H1 (cell line): Measurements from ENCODE around the gene PDLIM3. TPM values are rescaled to one million over a fixed set of nuclear protein-coding genes. Genes with fewer than 3 reads are reported as not detected.

Experiments used
- CTCF ChIA-PET: fragments of 300-600 bp; sonication (Branson Sonifier 250); formaldehyde crosslinking; loops from one replicate; lab custom pipeline; 2021; ENCODE audit not compliant: partially characterized antibody; lab: Charles Lee
- POLR2A ChIA-PET: fragments of 300-600 bp; sonication (Branson Sonifier 250); formaldehyde crosslinking; loops from one replicate; lab custom pipeline; 2021; ENCODE audit warnings: inconsistent platforms; ENCODE audit not compliant: partially characterized antibody; lab: Charles Lee
- DNase-seq, 2 experiments: peaks; one replicate each; pipeline versions ENCODE4 v3.0.0 to v3.0.0-alpha.2; 2010 to 2022; ENCODE audit warnings: low spot score in 2 of 2, low read depth in 1 of 2, mixed read lengths in 1 of 2
- FAIRE-seq: peaks from 2 replicates; lab custom pipeline; 2011; peaks lifted over from hg19 to GRCh38; lab: Jason Lieb, UNC
- H2AFZ ChIP-seq: 2 replicates; pipeline ENCODE4 v1.8.1; 2012; ENCODE audit warnings: low read length, inconsistent platforms
- H2AK5ac ChIP-seq: 2 replicates; pipeline ENCODE4 v1.6.1; 2013; ENCODE audit warnings: low read depth, low read length
- H2BK120ac ChIP-seq: replicated peaks from 2 replicates; pipeline ENCODE3; 2013; ENCODE audit warnings: low read depth, low read length, inconsistent platforms
- H2BK12ac ChIP-seq: 2 replicates; pipeline ENCODE4 v1.6.1; 2013; ENCODE audit warnings: low read depth, low read length
- H2BK15ac ChIP-seq: 2 replicates; pipeline ENCODE4 v1.6.1; 2013; ENCODE audit warnings: low read length
- H2BK20ac ChIP-seq: 2 replicates; pipeline ENCODE4 v1.6.1; 2013; ENCODE audit warnings: low read length
- H2BK5ac ChIP-seq: 2 replicates; pipeline ENCODE4 v1.6.1; 2013; ENCODE audit warnings: low read depth, low read length
- H3K14ac ChIP-seq: 2 replicates; pipeline ENCODE4 v1.6.1; 2013; ENCODE audit warnings: inconsistent platforms; ENCODE audit not compliant: insufficient read length
- H3K18ac ChIP-seq: 2 replicates; pipeline ENCODE4 v1.6.1; 2013; ENCODE audit warnings: low read length; ENCODE audit errors: extremely low read depth
- H3K23ac ChIP-seq: 2 replicates; pipeline ENCODE4 v1.6.1; 2013; ENCODE audit warnings: inconsistent platforms; ENCODE audit not compliant: insufficient read length
- H3K23me2 ChIP-seq: 2 replicates; pipeline ENCODE4 v1.6.1; 2013; ENCODE audit warnings: low read depth, low read length
- H3K27ac ChIP-seq: 2 replicates; pipeline ENCODE4 v1.6.1; 2011; ENCODE audit warnings: low read depth, low read length, inconsistent platforms
- H3K27me3 ChIP-seq, 4 experiments: replicated peaks in 1 of 4; 1 replicate in 1 of 4; 2 replicates in 3 of 4; pipeline versions ENCODE4 v1.6.1 to v1.8.1; 2011 to 2013; ENCODE audit warnings: low read length in 3 of 4, mild to moderate bottlenecking in 3 of 4, inconsistent platforms in 2 of 4, mixed read lengths in 2 of 4, moderate library complexity in 1 of 4; ENCODE audit not compliant: control insufficient read depth in 3 of 4, insufficient read depth in 3 of 4; ENCODE audit errors: extremely low read depth in 1 of 4
- H3K36me3 ChIP-seq, 4 experiments: 2 replicates each; pipeline versions ENCODE4 v1.6.1 to v1.8.1; 2011 to 2013; ENCODE audit warnings: mild to moderate bottlenecking in 4 of 4, low read length in 3 of 4, moderate library complexity in 2 of 4, control low read depth in 1 of 4, inconsistent platforms in 1 of 4; ENCODE audit not compliant: insufficient read depth in 4 of 4, control insufficient read depth in 2 of 4
- H3K4ac ChIP-seq: replicated peaks from 2 replicates; pipeline ENCODE3; 2013; ENCODE audit warnings: low read length, low read depth, mixed read lengths, inconsistent platforms; ENCODE audit not compliant: insufficient read length
- H3K4me1 ChIP-seq, 4 experiments: replicated peaks in 1 of 4; 1 replicate in 1 of 4; 2 replicates in 3 of 4; pipeline versions ENCODE4 v1.6.1 to v1.8.1; 2011 to 2013; ENCODE audit warnings: low read length in 3 of 4, inconsistent platforms in 2 of 4, mixed read lengths in 1 of 4; ENCODE audit not compliant: insufficient read depth in 4 of 4, control insufficient read depth in 3 of 4
- H3K4me2 ChIP-seq, 2 experiments: 2 replicates each; pipeline versions ENCODE4 v1.6.1 to v1.8.1; 2011 to 2013; ENCODE audit warnings: low read depth in 2 of 2, low read length in 2 of 2, control low read depth in 1 of 2, inconsistent platforms in 1 of 2, mild to moderate bottlenecking in 1 of 2; ENCODE audit not compliant: insufficient read depth in 1 of 2
- H3K4me3 ChIP-seq, 4 experiments: fragments of 200-600, 300-600 bp in 1 of 4; sonication (generic), shearing (Covaris generic), sonication (Bioruptor Twin) in 1 of 4; 2 replicates each; pipeline versions ENCODE4 v1.5.1 to v1.8.1; 2011 to 2016; ENCODE audit warnings: low read length in 4 of 4, low read depth in 3 of 4, control low read depth in 2 of 4, inconsistent platforms in 2 of 4, mild to moderate bottlenecking in 2 of 4, mixed read lengths in 1 of 4, moderate library complexity in 1 of 4; ENCODE audit not compliant: insufficient read depth in 2 of 4; ENCODE audit errors: extremely low read depth in 1 of 4
- H3K56ac ChIP-seq: replicated peaks from 2 replicates; pipeline ENCODE3; 2013; ENCODE audit warnings: low read depth, mild to moderate bottlenecking, mixed read lengths, low read length, inconsistent platforms; ENCODE audit not compliant: insufficient read length
- H3K79me1 ChIP-seq: 2 replicates; pipeline ENCODE4 v1.6.1; 2013; ENCODE audit warnings: low read depth, low read length, control low read depth
- H3K79me2 ChIP-seq, 2 experiments: 2 replicates each; pipeline versions ENCODE4 v1.6.1 to v1.8.1; 2012 to 2013; ENCODE audit warnings: low read length in 2 of 2, mild to moderate bottlenecking in 2 of 2, inconsistent platforms in 1 of 2; ENCODE audit not compliant: insufficient read depth in 2 of 2, control insufficient read depth in 1 of 2
- H3K9ac ChIP-seq, 4 experiments: replicated peaks in 1 of 4; 1 replicate in 1 of 4; 2 replicates in 3 of 4; pipeline versions ENCODE4 v1.6.1 to v1.8.1; 2011 to 2013; ENCODE audit warnings: low read depth in 3 of 4, low read length in 3 of 4, control low read depth in 2 of 4, mild to moderate bottlenecking in 2 of 4, moderate library complexity in 2 of 4, inconsistent platforms in 1 of 4; ENCODE audit errors: extremely low read depth in 1 of 4
- H3K9me3 ChIP-seq, 2 experiments: 2 replicates each; pipeline versions ENCODE4 v1.6.1 to v1.8.1; 2012 to 2013; ENCODE audit warnings: mild to moderate bottlenecking in 2 of 2, moderate library complexity in 2 of 2, control low read depth in 1 of 2, inconsistent platforms in 1 of 2, low read depth in 1 of 2, low read length in 1 of 2, mixed read lengths in 1 of 2; ENCODE audit not compliant: insufficient read depth in 2 of 2
- H4K20me1 ChIP-seq, 2 experiments: replicated peaks in 1 of 2; 2 replicates each; pipeline versions ENCODE3 to v1.8.1; 2011 to 2013; ENCODE audit warnings: inconsistent platforms in 2 of 2, low read length in 2 of 2, mild to moderate bottlenecking in 1 of 2; ENCODE audit not compliant: insufficient read depth in 2 of 2, control insufficient read depth in 1 of 2
- H4K5ac ChIP-seq: 2 replicates; pipeline ENCODE4 v1.6.1; 2013; ENCODE audit warnings: low read length, low read depth, mixed read lengths, inconsistent platforms; ENCODE audit not compliant: insufficient read length
- H4K8ac ChIP-seq: 2 replicates; pipeline ENCODE4 v1.8.0; 2013; ENCODE audit warnings: mild to moderate bottlenecking, moderate library complexity, low read length, inconsistent platforms; ENCODE audit not compliant: insufficient read depth; ENCODE audit errors: extremely low read depth
- H4K91ac ChIP-seq: replicated peaks from 2 replicates; pipeline ENCODE3; 2013; ENCODE audit warnings: low read length, mixed read lengths, inconsistent platforms; ENCODE audit not compliant: insufficient read length
- CTBP2 ChIP-seq: IDR thresholded peaks from 2 replicates; pipeline ENCODE4 v1.7.0; 2011; ENCODE audit warnings: borderline replicate concordance, mild to moderate bottlenecking, moderate library complexity, mixed read lengths, low read length; ENCODE audit not compliant: insufficient read depth, insufficient read length
- GABPA ChIP-seq: IDR thresholded peaks from 2 replicates; pipeline ENCODE4 v1.6.1; 2011; ENCODE audit warnings: mild to moderate bottlenecking, low read length, moderate library complexity, borderline replicate concordance; ENCODE audit not compliant: insufficient read depth
- KDM4A ChIP-seq: IDR thresholded peaks from one replicate; pipeline ENCODE4 v1.7.1; 2012; ENCODE audit warnings: low read depth, mild to moderate bottlenecking, moderate library complexity, low read length, inconsistent platforms; ENCODE audit not compliant: severe bottlenecking
- NANOG ChIP-seq: IDR thresholded peaks from 2 replicates; pipeline ENCODE4 v1.6.1; 2011; ENCODE audit warnings: low read length, low read depth, mild to moderate bottlenecking, inconsistent platforms; ENCODE audit not compliant: insufficient read depth, poor library complexity, severe bottlenecking
- NRF1 ChIP-seq: IDR thresholded peaks from 2 replicates; pipeline ENCODE4 v1.6.1; 2011; ENCODE audit warnings: mild to moderate bottlenecking, low read depth, low read length, improper control_type of control experiment
- POLR2AphosphoS5 ChIP-seq: IDR thresholded peaks from 2 replicates; pipeline ENCODE4 v1.6.1; 2011; ENCODE audit warnings: low read depth, low read length
- SP2 ChIP-seq: IDR thresholded peaks from 2 replicates; pipeline ENCODE4 v1.6.1; 2012; ENCODE audit warnings: mild to moderate bottlenecking, low read length, inconsistent platforms
- ZNF274 ChIP-seq: IDR thresholded peaks from 2 replicates; pipeline ENCODE4 v1.7.0; 2012; ENCODE audit warnings: low read length, borderline replicate concordance; ENCODE audit errors: extremely low read depth
- WGBS, 2 experiments: shearing (Covaris generic) in 1 of 2; methylation state at CpG; one replicate each; pipeline versions ENCODE4 v1.1.6 to v1.1.7; 2013 to 2015; ENCODE audit warnings: low lambda C conversion rate in 2 of 2, mixed read lengths in 2 of 2, inconsistent platforms in 1 of 2, low coverage in 1 of 2, missing lambda C conversion rate in 1 of 2; ENCODE audit not compliant: insufficient replicate concordance in 2 of 2, insufficient coverage in 1 of 2, insufficient read length in 1 of 2; ENCODE audit errors: extremely low coverage in 1 of 2, missing lambda C conversion rate in 1 of 2; 5-methylcytosine and 5-hydroxymethylcytosine counted together
- polyA plus RNA-seq, 7 experiments: library from polyadenylated mRNA; depleted of rRNA in 3 of 7; stranded (reverse) in 5 of 7; unstranded in 2 of 7; fragments of >200 nt in 5 of 7; fragments of 200-250 nt in 2 of 7; gene quantifications; 1 replicate in 5 of 7; 2 replicates in 1 of 7; 4 replicates in 1 of 7; pipeline versions ENCODE4 v1.2.1 to v1.2.3, GENCODE V29; 2011 to 2013; ENCODE audit warnings: missing spikeins in 2 of 7, mixed read lengths in 2 of 7
- total RNA-seq: library from RNA; stranded (reverse); fragmentation: NEBNext Ultra II Directional; extraction: Animal tissue kit (Norgen Biotek cat#: 25700); gene quantifications from 2 replicates; pipeline ENCODE4 v1.2.1, GENCODE V29; 2021

PDLIM3 gene
- total and polyA plus RNA-seq, 2 of the 8 experiments (the other 6 are each of a cell fraction or from before 2014, with no cell fraction given), result 7.6 to 8.1 TPM

GRCh38 chr4:185469580-185470154, 65.6 kb downstream of the PDLIM3 start:
- H2BK20ac ChIP-seq, result no peak overlapping the region
- H3K4me3 ChIP-seq, result no peak overlapping the region
- H3K27ac ChIP-seq, result no peak overlapping the region
- no peak overlapping the region for H4K91ac ChIP-seq
- peaks cover 0 to 3% (median under 1%) of the 10 kb centered on the region in 4 experiments; a peak in 5 of 7 replicates for H3K4me1 ChIP-seq
- no peak overlapping the region for H3K23ac ChIP-seq
- H3K18ac ChIP-seq, result no peak overlapping the region
- no peak overlapping the region for H2BK15ac ChIP-seq
- FAIRE-seq, result no peak
- H3K56ac ChIP-seq, result no peak overlapping the region
- DNase-seq, result peak in 1 of 2 experiments; percentile 49
- WGBS, 2 experiments, result 84% methylated on average over 9 of the region's 9 CpGs; no CpG with 5 or more reads in 1 of the 2 experiments
- no peaks in the 10 kb centered on the region for H4K20me1 ChIP-seq
- H3K23me2 ChIP-seq, result peaks cover 5% of the 10 kb centered on the region
- no peak overlapping the region for H2BK12ac ChIP-seq
- no peaks in the 10 kb centered on the region for H3K79me1 ChIP-seq
- no peak overlapping the region for H2AFZ ChIP-seq
- H3K79me2 ChIP-seq, result no peaks in the 10 kb centered on the region
- H3K4me2 ChIP-seq, result no peak overlapping the region; a peak in 1 of 4 replicates
- H3K4ac ChIP-seq, result no peak overlapping the region
- H2BK5ac ChIP-seq, result no peak overlapping the region
- peaks cover 0 to 4% (median 0%) of the 10 kb centered on the region in 4 experiments; a peak in 2 of 7 replicates for H3K27me3 ChIP-seq
- H4K5ac ChIP-seq, result no peak overlapping the region
- H3K9me3 ChIP-seq, result no peaks in the 10 kb centered on the region
- TF ChIP-seq NANOG (no peak), NRF1 (no peak), SP2 (no peak), ZNF274 (no peak), CTBP2 (no peak), POLR2AphosphoS5 (no peak), KDM4A (no peak), GABPA (no peak)
- H2AK5ac ChIP-seq, result no peak overlapping the region
- ChIA-PET CTCF (interaction anchor here (0.7 to 1.8 kb wide), 3 partner anchors 128 to 567 kb away, joined by 3 to 6 read pairs (median 4); no protein-coding TSS in a partner anchor), POLR2A (no interaction called here)
- H2BK120ac ChIP-seq, result no peak overlapping the region
- no peaks in the 10 kb centered on the region for H3K36me3 ChIP-seq
- H3K14ac ChIP-seq, result no peak overlapping the region
- H3K9ac ChIP-seq, result no peak overlapping the region
- no peak overlapping the region for H4K8ac ChIP-seq
